ENCODE measurements around the gene ADGRA1.

The ADGRA1 gene

DNA sequence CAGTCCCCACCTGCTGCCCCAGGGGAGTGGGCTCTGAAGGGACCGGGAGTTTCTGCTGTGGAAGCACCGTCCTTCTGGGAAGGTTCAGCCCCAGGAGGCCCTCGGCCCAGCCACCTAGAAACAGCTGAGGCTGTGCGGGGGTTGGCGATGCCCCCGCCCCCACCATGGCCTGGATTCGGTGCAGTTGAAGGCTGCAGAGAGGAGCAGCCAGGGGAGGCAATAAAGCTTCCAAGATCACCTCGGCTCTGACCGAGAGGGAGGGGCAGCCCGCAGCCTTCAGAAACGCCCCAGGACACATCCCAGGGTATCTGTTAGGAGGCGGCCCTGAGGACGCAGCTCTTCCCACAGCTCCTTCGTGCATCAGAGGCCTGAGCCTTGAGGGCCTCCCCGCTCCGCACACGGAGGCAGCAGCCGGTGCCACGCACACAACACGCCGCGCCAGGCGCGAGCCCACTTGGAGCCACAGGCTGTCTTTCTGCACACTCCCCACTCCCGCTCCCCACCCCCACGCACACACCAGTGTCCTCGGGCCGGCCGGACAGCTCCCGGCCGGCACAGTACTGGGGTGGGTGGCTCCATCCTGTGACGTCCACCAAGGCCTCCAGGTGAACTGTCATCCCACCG, 73.9 kb downstream of the ADGRA1 start:
- Mint-ChIP-seq H3K36me3 (no peaks in the 10 kb centered on the region), H3K4me3 (no peak overlapping the region), H3K9me3 (no peaks in the 10 kb centered on the region), H3K4me1 (no peaks in the 10 kb centered on the region), H3K27ac (no peak overlapping the region), H3K27me3 (peaks cover 8% of the 10 kb centered on the region)

DNA sequence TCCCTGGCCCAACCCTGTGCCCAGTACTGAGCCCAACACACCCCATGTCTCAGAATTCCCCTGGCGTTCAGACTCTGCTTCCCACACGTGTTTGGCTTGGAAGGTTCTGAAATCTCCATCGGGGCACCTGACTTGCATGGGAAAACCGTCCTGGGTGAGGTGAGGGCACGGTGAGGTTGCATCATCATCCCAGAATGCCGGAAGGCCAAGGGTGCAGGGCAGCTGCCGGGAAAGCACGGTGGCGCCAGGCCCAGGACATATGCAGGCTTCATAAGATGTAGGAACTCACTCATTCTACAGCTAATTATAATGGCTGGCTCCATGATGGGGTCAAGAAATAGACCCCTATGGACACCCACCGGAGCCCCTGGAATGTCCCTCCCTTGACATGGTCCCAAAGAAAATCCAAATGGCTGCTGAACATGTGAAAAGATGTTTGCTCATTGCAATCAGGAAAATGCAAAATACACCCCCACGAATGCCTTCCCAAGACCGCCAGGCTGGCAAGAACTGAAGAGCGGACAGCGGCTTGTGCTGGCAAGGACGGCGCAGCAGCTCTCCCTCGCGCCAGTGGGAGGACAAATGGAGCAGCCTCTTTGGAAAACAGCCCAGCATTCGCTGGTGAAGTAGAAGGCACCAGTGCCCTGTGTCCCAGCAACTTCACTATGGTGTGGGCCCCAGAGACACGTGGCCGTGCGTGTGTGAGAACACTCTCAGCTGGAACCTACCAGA, 74.6 kb downstream of the ADGRA1 start:
- Mint-ChIP-seq H3K36me3 (no peaks in the 10 kb centered on the region), H3K9me3 (no peaks in the 10 kb centered on the region), H3K27me3 (peaks cover 8% of the 10 kb centered on the region), H3K4me1 (no peaks in the 10 kb centered on the region), H3K27ac (no peak overlapping the region), H3K4me3 (no peak overlapping the region)

DNA sequence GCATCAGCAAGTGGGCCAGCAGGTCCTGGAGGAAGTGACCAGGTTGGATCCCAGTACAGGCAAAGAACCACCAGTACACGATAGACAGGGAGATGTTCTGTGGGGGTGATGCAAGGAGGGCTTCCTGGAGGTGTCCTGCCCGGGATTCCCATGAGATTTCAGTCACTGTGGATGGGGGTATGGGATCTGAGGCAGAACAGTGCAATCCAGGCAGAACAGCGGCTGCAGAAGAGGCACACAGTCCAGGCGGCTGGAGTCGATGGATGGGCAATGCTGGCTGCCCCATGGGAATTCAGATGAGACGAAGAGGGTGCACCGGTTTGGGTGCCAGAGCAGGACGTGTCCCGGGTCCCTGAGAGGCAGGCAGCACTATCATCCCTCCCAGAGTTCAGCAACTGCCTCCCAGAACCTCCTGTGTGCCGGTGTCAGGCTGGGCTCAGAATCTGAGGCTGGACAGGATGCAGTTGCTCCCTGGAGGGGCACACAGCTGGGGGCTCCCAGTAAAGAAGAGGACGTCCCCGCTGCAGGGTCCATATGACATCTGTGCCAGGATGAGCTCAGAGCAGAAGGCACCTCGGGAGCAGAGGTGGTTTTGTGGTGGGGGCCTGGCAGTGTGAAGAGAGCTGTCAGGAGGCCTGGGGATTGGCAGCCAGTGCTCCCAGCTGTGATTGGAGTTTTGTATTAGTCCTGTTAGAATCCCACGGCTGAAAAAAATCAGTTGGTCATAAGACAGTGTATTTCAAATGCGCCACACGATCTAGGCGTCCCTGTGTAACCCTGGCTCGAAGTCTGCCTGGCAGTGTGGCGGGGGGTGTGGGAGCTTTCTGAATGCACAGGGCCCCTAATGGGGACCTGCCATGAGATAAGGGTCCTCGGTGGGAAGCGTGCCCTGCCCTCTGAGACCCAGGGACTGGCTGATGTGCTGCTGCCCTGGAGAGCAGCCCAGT, 75.5 kb downstream of the ADGRA1 start:
- H3K36me3 Mint-ChIP-seq: no peaks in the 10 kb centered on the region
- no peaks in the 10 kb centered on the region for H3K9me3 Mint-ChIP-seq
- H3K27ac Mint-ChIP-seq: no peak overlapping the region
- no peaks in the 10 kb centered on the region for H3K4me1 Mint-ChIP-seq
- H3K4me3 Mint-ChIP-seq: no peak overlapping the region
- peaks cover 8% of the 10 kb centered on the region for H3K27me3 Mint-ChIP-seq

DNA sequence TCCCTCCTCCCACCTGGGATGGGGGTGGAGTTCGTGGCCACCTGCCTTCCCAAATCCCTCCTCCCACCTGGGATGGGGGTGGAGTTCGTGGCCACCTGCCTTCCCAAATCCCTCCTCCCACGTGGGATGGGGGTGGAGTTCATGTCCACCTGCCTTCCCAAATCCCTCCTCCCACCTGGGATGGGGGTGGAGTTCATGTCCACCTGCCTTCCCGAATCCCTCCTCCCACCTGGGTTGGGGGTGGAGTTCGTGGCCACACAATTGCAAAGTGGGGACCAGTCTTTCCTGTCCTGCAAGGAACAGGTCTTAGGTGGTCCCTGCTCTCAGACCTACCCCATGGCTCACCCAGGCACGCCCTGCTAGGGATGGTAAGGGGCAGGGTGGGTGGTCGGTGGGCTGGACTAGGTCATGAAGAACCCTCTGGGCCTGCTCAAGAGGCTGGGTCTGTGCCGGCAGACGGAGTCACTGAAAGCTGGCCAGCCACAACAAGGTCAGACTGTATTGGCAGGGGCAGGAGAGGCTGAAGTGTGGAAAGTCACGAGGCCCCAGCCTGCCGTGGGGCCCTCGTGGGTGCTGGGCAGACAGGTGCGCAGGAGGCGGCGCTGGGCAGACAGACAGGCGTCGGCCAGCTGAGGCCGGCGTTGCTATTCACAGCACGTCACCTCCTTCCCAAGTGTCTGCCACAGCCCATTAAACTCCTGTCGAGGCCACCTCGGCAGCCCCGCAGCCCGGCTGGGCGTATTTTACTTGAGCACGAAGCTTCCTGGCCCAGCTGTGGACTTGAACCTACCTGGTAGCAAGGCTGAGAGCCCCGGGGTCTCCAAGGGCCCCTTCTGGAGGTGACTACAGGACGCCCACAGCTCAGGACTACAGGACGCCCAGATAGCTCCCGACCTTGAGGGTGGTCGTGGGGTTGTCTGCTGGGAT, 76.4 kb downstream of the ADGRA1 start:
- Mint-ChIP-seq H3K4me3 (no peak overlapping the region), H3K9me3 (no peaks in the 10 kb centered on the region), H3K36me3 (no peaks in the 10 kb centered on the region), H3K27ac (no peak overlapping the region), H3K4me1 (no peaks in the 10 kb centered on the region), H3K27me3 (peaks cover 7% of the 10 kb centered on the region)

- no peaks in the 10 kb centered on the region for H3K36me3 Mint-ChIP-seq
- H3K27me3 Mint-ChIP-seq: peaks cover 7% of the 10 kb centered on the region
- H3K9me3 Mint-ChIP-seq: no peaks in the 10 kb centered on the region
- no peak overlapping the region for H3K27ac Mint-ChIP-seq
- H3K4me3 Mint-ChIP-seq: no peak overlapping the region
- H3K4me1 Mint-ChIP-seq: no peaks in the 10 kb centered on the region
These were observed 77.3 kb downstream of the ADGRA1 start for GRCh38 chr10:133164816-133165555.

DNA sequence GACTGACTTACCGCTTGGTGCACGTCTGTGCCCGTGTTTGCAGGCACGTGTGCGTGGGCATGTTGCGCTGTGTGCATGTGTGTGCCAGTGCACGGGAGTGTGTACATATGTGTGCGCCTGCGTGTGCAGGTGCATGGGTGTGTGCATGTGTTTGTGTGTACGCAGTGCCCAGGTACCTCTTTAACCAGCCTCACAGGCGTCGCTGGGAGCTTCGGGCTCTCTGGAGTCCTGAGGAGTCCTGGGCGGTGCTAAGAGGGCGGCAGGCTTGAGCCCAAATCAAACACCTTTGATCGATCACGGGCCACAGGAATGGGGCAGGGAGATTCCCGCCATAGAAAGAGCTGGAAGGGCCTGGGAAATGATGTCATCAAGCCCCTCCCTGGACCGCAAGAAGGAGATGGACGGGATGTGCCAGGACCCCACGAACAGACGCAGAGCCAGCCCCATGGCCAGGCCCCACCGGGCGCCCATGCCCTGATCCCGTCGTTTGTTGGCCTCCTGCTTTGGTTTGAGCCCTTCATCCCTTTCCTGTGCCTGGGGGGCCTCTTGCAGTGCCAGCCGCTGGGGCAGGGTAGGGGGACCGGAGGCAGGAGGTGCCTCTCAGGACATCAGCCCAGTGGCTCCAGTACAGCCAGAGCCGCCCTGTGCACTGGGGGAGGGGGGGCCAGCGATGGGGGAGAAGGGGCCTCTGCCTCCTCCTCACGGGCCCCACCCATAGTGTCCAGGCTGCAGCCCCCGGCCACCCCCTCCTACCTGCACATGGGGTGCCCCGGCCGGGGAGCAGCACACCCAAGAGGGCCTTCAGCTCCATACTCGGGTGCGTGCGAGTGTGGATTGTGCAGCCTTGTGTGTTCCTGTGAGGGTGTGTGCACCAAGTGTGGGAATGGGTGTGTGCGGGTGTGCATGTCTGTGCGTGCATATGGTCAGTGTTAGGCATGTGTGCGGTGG, 78.1 kb downstream of the ADGRA1 start:
- H3K4me1 Mint-ChIP-seq: no peaks in the 10 kb centered on the region
- peaks cover 7% of the 10 kb centered on the region for H3K27me3 Mint-ChIP-seq
- no peaks in the 10 kb centered on the region for H3K9me3 Mint-ChIP-seq
- no peak overlapping the region for H3K4me3 Mint-ChIP-seq
- H3K27ac Mint-ChIP-seq: no peak overlapping the region
- H3K36me3 Mint-ChIP-seq: no peaks in the 10 kb centered on the region

- peaks cover 7% of the 10 kb centered on the region for H3K27me3 Mint-ChIP-seq
- H3K4me1 Mint-ChIP-seq: no peaks in the 10 kb centered on the region
- H3K27ac Mint-ChIP-seq: no peak overlapping the region
- H3K36me3 Mint-ChIP-seq: no peaks in the 10 kb centered on the region
- no peak overlapping the region for H3K4me3 Mint-ChIP-seq
- no peaks in the 10 kb centered on the region for H3K9me3 Mint-ChIP-seq
These were observed 78.7 kb downstream of the ADGRA1 start for GRCh38 chr10:133166504-133166827.

GRCh38 chr10:133166828-133167692, 79.3 kb downstream of the ADGRA1 start:
- no peaks in the 10 kb centered on the region for H3K36me3 Mint-ChIP-seq
- no peaks in the 10 kb centered on the region for H3K4me1 Mint-ChIP-seq
- H3K27ac Mint-ChIP-seq: no peak overlapping the region
- H3K4me3 Mint-ChIP-seq: no peak overlapping the region
- H3K9me3 Mint-ChIP-seq: no peaks in the 10 kb centered on the region
- H3K27me3 Mint-ChIP-seq: peaks cover 7% of the 10 kb centered on the region

DNA sequence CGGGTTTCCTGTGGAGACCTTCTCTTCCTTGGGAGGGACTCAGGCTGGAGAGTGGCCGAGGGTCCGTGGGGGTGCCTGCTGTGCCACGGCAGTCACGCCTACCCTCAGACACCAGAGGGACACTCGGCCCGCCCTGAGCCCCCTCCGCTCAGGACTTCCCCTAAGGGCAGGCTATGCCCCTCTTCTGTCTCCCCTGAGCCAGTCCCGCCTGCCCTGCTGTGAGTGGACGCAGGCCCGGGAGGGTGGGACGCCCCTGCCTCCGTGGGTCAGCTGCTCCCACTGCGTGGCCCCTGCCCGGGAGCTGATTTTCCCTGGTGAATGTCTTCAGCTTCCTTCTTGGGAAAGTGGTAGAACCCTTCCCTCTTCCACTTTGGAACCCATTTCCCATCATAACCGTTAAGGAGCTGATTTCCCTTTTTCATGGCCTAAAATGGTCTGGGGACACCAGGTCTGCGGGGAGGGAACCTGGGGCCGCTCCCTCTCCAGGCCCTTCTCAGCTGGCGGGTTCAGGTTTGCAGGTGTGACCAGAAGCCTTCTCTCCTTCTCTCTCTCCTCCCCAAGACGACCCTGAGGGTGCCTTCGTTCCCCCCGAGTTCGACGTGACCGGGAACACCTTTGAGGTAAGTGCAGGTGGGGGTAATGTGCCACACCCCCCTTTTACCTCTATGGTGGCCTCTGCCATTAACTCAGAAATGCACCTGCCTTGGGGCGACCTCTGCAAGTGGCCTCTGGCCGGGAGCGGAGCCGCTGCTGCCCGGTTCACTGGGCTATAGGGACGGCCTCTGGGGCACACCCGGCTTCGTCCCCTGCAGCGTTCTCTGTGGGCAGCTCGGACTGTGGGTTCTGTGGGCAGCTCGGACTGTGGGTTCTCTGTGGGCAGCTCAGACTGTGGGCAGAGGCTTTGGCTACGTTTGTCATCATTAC, 80.2 kb downstream of the ADGRA1 start:
- Mint-ChIP-seq H3K27me3 (peaks cover under 1% of the 10 kb centered on the region), H3K4me3 (no peak overlapping the region), H3K36me3 (no peaks in the 10 kb centered on the region), H3K27ac (no peak overlapping the region), H3K4me1 (no peaks in the 10 kb centered on the region), H3K9me3 (no peaks in the 10 kb centered on the region)

GRCh38 chr10:133168617-133169031, 80.9 kb downstream of the ADGRA1 start:
- H3K27ac Mint-ChIP-seq: no peak overlapping the region
- H3K27me3 Mint-ChIP-seq: peaks cover 4% of the 10 kb centered on the region
- no peaks in the 10 kb centered on the region for H3K9me3 Mint-ChIP-seq
- H3K4me1 Mint-ChIP-seq: no peaks in the 10 kb centered on the region
- no peak overlapping the region for H3K4me3 Mint-ChIP-seq
- no peaks in the 10 kb centered on the region for H3K36me3 Mint-ChIP-seq

DNA sequence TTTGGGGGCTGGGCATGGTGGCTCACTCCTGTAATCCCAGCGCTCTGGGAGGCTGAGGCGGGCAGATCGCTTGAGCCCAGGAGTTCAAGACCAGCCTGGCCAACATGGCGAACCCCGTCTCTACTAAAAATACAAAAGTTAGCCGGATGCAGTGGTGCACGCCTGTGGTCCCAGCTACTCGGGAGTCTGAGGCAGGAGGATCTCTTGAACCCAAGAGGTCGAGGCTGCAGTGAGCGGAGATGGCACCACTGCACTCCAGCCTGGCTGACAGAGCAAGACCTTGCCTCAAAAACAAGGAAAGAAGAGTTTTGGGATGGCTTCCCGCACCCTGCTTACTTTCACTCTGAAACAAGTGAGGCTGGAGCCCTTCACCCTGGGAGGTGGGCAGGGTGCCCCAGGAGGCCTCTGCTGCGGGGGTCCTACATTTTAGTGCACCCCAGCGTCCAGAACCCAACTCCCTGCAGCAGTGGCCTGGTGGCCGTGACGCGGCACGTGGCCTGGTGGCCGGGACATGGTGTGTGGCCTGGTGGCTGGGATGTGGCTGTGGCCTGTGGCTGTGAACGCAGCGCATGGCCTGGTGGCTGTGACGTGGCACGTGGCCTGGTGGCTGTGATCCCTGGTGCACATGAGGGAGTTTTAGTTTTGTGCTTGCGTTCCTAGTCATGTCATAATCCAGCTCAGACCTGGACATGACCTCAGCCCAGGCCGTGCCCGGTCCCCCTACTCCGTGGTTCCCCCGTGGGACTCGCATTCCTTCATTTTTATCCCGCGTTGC, 81.6 kb downstream of the ADGRA1 start:
- Mint-ChIP-seq H3K27ac (no peak overlapping the region), H3K27me3 (peaks cover 4% of the 10 kb centered on the region), H3K4me3 (no peak overlapping the region), H3K9me3 (no peaks in the 10 kb centered on the region), H3K4me1 (no peaks in the 10 kb centered on the region), H3K36me3 (no peaks in the 10 kb centered on the region)

- no peak overlapping the region for H3K27ac Mint-ChIP-seq
- no peak overlapping the region for H3K4me3 Mint-ChIP-seq
These were observed 82.4 kb downstream of the ADGRA1 start for GRCh38 chr10:133170092-133170491.

More at GRCh38 chr10:133170092-133170491, 82.4 kb downstream of the ADGRA1 start:
- no peaks in the 10 kb centered on the region for H3K9me3 Mint-ChIP-seq
- H3K36me3 Mint-ChIP-seq: no peaks in the 10 kb centered on the region
- no peaks in the 10 kb centered on the region for H3K4me1 Mint-ChIP-seq
- peaks cover 5% of the 10 kb centered on the region for H3K27me3 Mint-ChIP-seq
